ENCODE measurements around the gene SMIM36.
"Not testable (repeated sequence)": the region's sequence is repeated elsewhere in the genome, so short reads cannot be mapped to it uniquely, and the experiment has no call there.

The SMIM36 gene

DNA sequence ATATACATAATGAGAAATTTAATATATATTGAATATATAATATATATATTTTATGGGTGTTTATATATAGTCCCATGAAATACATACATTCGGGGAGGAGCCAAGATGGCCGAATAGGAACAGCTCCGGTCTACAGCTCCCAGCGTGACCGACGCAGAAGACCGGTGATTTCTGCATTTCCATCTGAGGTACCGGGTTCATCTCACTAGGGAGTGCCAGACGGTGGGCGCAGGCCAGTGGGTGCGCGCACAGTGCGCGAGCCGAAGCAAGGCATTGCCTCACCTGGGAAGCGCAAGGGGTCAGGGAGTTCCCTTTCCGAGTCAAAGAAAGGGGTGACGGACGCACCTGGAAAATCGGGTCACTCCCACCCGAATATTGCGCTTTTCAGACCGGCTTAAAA, 9.6 kb downstream of the SMIM36 start:
- not testable (repeated sequence) for DNase-seq

DNA sequence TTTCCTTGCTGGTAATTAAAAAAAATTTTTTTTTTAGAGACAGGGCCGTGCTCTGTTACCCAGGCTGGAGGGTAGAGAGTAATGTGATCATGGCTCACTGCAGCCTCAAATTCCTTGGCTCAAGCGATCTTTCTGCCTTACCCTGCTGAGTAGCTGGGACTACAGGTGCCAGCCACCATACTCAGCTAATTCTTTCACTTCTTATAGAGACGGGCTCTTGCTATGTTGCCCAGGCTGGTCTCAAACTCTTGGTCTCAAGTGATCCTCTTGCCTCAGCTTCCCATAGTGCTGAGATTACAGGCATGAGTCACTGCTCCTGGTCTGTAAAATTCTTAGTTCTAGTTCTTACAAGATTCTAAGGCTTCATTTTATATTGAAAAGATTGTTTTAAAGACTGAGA, 11.1 kb downstream of the SMIM36 start:
- DNase-seq: no peak

DNA sequence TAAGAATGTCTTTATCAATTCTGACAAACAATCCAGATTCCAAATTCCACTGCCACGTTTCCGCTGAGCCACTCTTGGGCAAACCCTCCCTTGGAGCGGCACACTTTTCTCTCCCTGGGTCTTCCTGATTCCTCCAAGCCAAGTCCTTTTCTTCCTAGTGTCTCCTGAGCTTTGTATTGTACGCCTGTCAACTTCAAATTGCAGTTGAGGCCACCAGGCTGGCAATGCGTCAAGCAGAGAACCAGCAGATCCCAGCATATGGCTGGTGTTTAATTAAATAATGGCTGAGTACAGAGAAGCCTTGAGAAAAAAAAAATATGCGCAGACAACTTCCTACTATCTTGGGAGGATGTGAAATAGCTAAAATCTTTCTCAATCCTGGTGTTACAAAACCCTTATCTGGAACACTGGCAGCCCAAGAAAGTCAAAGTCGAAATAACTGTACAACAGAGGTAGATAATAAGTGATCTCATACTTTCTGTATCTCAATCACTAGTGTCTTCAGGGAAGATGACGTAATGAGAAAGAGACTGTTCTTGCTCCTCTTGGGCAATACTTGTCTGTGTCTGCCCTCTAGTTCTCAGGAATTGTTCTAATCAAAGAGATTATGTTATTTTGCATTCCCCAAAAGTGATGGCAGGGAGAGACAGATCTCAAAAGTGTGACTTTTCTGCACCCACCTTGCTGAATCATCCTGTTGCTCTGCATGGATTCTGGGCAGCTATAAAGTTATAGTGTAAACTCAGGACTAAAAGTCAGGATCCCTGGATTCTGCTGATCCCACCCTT, 15.0 kb downstream of the SMIM36 start:
- DNase-seq: no peak

DNA sequence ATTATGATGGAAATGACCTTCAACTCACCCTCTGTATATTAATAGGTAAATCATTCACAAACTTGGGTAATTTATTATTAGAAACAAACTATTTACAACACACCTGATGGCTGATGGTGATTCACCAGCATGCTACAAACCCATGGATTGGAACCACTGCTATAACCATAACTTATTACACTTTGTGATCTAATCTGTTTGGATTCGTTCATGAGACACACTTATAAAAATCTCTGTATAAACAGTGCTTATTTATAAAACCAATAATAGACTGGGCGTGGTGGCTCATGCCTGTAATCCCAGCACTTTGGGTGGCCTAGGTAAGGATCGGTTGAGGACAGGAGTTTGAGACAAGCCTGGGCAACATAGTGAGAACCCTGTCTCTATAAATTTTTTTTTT, 16.0 kb downstream of the SMIM36 start:
- no peak for DNase-seq

DNA sequence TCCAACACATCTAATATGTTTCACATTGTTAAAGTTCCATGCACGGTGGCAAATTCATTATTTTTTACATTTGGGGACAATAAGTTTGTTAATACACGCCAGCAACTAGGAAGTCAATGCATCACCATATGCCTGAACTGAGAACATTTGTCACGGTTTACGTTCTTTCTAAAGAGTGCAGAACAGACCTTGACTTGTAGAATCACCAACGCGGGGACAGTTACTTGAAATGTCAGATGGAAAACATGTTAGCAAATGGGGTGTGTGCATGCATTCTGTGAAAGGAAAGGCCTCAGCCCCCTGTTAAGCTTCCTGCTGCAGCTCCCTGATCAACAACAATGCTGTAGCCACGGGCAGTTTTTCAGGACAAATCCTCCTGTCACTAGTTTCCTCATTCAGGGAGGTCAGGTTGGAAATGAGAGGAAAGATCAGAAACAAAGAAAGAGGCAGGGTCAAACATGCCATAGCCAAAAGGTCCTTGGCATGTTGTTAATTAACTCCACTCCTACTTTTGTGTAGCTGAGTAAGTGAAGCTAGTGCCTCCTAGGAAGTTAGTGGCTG, 18.4 kb downstream of the SMIM36 start:
- DNase-seq: no peak

DNA sequence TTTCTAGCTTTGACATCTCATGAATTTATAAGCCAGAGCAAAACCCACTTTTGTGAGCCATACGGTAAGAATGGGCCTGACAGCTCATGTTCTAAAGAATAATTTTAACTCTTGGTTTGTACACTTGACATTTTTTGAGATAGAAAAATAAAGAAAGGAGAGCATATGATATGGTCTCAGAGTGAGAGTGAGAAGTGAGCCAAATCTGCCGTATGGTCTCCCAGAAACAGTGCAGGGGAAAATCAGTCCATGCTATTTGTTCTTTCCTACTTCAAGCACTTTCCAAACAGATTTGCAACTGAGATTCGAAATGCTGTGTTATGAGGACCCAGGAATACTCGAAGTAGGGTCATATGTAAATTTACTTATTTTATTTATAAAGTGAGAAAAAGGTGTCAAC, 20.9 kb downstream of the SMIM36 start:
- DNase-seq: no peak

DNA sequence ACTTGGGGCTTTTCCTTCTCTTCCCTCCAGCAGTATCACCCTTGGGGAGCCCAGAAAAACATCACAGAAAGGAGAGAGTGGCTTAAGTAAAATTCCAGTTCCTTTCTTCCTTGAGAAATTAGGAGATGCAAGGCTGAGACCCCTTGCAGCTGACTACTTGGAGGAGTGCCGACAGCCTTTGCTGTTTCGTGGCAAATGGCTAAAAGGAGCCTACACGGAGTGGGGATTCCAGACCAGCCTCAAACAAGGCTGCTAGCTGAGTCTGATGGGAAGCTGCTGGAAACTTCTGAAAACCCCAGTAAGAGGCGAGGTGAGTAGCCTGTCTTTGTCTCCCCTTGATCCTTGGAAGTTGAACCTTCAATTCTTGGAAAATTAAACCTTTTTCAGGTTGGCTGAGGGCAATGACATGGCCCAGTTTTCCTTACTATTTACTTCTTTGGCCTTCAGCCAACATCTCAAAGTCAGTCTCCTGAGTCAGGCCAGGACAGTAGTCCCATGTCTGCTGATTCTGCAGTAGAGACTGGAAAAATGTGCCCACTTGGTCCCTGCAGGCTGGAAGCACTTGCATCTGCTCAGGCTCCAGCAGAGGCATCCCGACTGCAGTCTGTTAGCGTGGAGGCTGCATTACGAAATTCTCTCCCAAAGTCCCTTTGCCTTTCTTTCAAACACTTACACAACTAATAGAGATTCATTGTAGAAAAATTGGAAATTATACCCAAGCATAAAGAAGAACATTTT, 23.4 kb downstream of the SMIM36 start:
- DNase-seq: no peak

DNA sequence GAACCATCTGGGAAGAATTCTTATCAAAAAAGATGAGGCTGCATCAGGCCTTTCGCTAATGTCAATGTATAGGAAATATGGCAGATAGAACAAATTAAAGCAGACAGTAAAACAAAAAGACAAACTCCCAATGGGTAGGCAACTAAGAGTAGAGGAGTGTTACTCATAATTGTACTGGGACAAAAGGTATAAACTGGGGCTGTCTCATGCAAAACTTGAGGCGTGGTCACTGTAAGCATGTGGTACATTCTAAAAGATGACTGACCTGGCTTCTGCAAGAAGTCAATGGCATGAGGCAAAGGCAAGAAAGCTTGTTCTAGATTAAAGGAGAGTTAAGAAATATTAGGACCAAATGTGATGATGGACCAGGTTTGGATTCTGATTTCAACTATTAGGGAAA, 26.7 kb downstream of the SMIM36 start:
- no peak for DNase-seq

DNA sequence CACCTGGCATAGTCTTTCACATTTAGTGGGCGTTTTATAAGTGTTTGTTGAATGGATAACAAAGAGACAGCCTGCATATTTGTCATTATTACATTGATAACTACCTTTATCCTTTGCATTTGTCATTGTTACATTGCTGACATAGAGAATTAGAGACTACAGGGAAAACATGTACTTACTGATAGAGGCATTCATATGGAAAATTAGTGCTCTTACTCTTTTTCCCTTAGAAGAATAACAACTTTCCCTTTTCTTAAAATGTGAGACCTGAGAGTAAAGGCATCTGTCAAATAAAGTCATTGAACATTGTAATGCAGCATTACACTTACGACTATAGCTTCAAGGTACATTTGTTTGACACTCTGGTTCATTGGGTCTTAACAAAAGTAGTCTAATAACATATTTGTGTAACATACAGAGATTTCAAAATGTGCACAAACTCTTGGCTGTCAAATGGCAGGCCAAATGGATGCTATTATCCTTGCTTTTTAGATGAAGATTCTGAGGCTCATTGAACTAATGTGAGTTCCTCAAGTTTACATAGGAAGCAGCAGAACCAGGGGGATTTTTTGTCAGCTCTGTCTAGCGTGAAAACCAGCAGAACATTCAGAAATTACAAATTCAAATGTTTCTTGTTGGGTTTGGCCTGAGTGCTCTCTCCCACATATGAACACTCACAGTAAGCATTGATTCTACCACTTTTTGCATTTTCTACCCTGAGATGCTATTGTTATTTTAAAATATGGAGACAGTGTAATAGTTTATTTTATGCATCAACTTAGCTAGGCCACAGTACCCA, 28.5 kb downstream of the SMIM36 start:
- no peak for DNase-seq

DNA sequence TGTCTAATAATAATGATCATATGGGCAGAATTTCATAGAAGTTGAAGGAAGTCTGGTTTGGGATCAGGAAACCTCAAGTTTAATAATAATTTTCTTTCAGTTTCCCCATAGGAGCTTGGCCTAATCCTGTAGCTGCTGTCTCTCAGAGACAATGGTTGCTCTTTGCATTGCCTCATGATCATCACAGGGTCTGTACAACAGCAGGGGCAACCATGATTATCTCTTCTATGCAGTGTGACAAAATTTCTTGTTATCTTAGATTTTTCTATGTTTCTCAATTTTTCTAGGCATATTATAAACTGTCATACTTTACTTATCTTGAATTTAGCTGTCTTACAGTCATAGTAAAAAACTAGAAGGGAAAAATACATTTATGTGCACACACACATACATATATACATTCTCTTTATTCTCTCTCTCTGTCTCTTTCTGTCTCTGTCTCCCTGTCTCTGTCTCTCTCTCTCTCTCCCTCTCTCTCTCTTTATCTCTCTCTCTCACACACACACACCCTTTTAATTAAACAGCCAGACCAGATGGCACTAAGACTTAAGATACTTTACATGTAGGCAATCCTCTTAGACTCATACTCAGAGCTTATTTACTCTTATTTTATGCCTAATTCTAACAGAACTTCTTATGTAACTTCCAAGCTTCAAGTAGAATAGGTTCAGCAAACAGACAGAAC, 30.5 kb downstream of the SMIM36 start:
- DNase-seq: no peak

DNA sequence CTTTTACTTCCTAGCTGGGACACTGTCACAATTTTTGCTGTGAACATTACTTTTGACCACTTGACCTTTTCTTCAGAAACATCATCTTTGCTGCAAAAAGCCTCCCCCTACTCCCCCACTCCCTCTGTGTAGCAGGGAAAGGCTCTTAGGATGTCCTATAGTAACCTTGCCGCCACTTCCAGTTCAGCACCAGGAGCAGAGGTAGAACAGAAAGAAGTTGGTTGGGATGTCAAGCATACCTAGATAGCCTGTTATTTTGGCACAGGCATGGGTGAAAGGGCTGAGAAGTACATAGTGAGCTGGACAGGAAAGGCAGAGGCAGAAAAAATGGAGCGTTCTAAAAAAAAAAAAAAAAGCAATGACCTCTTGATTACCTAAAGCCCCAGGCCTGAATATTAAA, 31.3 kb downstream of the SMIM36 start:
- DNase-seq: no peak

DNA sequence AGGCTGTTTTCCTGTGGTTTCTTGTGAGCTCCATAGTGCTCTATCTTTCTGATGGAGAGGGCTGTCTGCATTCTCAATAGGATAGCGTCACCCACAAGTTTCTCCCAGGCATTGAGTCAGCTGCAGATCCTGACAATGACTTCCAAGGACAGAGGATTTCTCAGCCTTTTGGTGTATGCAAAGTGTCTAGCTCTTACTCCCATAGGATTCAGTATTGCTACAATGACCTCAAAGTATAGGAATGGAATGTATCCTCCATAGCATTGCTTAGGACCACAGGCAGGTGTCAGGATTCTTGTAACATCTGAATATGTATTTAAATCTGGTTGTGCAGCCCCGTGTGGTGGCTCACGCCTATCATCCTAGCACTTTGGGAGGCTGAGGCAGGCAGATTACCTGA, 32.3 kb downstream of the SMIM36 start:
- DNase-seq: no peak

DNA sequence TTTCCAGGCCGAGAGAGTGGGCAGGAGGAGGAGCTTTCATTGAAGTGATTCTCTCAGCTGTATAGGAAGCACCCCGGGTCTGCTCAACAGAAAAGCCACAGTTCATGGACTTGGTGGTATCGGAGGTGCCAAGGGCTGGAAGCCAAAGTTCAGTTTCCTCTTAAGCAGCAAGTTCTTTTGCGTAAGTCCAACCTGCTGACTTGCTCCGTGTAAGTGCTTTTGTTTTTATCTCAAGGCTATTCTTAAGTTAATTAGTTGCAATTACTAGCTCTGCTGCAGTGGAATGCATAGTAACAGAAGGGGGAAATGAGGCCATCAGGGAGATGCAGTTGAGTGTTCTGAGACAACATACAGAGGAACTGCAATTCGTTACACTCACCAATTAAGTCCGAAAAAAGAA, 44.6 kb downstream of the SMIM36 start:
- DNase-seq: no peak

DNA sequence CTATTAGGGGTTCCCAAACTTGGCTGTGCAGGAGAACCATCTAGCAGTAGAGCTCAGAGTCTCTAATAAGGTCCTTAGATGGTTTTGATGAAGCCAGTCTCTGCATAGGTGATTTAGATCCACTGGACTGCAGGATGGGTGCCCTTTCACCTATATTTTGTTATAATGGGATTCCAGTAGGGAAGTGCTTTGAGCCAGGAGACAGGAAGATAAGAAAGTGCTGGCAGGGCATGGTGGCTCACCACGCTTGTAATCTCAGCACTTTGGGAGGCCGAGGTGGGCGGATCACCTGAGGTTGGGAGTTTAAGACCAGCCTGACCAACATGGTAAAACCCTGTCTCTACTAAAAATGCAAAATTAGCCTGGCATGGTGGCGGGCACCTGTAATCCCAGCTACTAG, 45.5 kb downstream of the SMIM36 start:
- not testable (repeated sequence) for DNase-seq

DNA sequence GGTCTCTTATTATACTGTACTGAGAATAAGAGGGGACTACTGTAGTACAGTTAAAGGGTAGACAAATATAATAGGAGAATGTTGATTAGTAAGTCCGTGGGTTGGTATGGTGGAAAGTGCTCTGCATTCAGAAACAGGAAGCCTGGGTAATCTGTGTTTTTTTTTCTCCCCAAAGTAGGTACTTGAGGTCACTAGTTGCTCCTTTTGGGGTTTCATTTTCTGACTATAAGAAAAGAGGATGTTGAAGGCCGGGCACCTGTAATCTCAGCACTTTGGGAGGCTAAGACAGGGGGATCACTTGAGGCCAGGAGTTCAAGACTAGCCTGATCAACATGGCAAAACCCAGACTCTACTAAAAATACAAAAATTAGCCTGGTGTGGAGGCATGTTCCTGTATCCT, 47.7 kb downstream of the SMIM36 start:
- no peak for DNase-seq

DNA sequence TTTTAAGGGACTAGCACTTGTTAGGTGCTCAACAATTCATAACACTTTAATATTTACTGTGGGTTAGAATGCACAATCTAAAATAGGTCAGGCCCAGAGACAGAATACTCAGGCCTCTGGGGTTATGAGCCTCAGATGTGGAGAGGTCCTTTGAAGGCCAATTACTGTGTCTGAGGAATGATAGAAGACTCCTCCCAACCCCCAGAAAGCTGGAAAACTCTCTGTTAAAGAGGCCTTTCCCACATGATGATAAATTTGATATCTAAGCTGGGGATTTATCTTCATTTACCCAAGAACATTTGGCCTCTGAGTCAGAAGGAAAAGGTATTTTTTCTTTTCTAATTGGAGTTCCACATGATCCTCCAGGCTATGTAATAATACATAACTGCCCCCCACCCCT, 48.5 kb downstream of the SMIM36 start:
- DNase-seq: no peak

DNA sequence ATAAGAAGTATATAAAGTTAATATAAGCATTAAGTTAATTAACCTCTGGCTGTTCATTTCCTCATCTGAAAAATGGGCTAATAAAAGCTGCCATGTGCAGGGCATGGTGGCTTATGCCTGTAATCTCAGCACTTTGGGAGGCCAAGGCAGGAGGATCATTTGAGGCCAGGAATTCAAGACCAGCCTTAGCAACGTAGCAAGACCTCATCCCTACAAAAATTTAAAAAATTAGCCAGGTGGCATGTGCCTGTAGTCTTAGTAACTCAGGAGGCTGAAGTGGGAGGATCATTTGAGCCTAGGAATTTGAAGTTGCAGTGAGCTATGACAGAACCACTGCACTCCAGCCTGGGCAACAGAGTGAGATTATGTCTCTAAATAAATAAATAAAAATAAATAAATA, 49.0 kb downstream of the SMIM36 start:
- no peak for DNase-seq

DNA sequence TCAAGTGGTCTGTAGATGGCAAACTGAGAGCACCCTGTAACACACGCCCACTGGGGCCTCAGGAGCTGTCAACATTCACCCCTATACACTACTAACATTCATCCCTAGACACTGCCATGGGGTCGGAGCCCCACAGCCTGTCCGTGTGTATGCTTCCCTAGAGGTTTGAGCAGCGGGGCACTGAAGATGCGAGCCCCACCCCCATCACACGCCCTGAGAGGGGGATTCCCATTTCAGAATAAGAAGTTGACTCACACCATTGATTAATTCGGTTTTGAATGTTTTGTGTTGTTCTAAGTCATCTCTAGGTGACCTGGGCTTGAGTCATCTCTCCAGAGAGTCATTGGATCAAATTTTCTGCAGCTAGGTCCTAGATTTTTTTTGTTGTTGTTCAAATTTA, 52.3 kb downstream of the SMIM36 start:
- no peak for DNase-seq

DNA sequence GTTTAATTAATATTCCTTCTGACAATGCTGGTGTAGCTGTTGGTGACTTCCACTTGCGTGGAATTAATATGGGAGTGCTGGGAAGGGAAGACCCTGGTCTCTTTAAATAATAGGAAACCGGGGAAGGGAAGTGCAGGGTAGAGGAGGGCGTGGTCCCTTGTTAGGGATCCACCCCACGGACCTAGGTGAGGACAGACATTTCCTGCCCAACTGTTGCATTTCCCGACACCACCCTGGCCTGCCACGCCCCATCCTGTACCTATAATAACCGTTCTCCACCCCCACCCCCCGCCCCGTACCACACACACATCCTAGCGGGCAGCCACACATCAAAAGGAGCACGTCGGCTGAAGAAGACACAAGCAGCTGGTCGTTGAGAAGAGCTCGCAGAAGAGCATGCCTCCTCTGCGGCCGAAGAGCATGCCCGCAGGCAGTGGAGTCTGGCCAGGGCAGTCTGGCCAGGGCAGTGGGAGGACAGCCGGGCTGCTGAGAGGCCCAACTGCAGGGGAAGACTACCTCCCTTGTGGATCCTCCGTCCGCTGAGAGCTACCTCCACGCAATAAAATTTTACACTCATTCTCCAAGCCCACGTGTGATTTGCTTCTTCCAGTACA, 52.9 kb downstream of the SMIM36 start:
- no peak for DNase-seq

DNA sequence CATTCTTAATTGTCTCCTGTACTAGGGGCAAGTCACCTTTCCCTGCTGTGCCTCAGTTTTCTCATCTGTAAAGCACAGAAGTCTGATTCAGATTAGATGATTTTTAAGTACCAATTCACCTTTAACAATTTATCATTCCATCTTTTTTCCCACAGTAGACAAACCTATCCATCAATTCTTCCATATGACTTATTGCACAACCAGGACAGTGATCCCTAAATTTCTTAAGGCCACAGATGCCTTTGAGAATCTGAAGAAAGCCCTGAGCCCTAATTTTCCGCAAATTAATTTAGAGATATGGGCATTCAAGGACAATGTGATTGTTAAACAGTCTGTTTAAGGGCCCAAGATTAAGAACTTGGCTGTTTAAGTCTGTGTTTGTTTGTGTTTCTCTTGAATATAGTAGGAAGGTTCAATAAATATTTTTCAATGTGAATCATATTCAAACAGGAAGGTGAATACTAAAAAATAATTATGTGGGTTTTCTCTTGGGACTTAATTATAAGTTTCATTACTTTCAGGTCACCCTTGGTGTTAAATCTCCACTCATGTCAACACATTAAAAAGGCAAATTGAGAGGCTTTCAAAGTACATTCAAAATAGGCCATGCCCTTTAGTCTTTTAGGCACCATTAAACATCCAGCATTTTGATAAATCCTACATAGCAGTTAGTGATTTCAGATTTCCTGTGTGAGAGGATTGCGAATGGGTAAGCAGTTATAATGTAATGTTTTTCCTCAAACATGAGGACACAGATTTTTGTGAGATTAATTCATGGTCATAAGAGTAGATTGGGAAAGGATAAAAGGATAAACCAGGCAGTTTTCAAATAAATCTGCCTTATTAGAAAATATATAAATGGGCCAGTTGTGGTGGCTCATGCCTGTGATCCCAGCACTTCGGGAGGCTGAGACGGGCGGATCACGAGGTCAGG, 54.7 kb downstream of the SMIM36 start:
- DNase-seq: no peak

DNA sequence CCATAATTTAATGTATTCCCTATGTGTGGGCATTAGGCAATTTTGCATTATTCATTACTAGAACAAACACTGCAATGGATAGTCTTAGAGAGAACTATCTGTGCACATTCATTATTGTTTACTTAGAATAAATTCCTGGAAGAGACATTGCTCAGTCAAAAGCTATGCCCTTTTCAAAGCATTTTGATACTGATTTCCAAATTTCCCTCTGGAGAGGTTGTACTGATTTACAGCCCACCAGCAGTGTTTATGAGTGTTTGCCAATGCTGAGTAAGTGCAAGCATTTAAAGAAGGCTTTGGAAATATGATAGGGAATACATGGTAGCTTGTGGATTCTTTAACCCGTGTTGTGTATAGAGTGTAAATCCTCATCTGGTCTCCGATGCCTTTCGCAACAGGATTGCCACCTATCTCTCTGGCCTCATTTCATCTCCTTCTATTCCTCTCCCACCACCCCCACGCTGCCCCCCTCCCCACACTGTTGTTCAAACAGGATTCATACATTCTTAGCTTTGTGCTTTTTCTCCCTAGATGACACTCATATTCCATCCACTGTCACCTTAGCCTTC, 56.3 kb downstream of the SMIM36 start:
- DNase-seq: no peak
